ENCODE data around the gene SRGN.
A peak's percentile ranks its signal among the peaks of the same experiment; 100 is the strongest.

DNA sequence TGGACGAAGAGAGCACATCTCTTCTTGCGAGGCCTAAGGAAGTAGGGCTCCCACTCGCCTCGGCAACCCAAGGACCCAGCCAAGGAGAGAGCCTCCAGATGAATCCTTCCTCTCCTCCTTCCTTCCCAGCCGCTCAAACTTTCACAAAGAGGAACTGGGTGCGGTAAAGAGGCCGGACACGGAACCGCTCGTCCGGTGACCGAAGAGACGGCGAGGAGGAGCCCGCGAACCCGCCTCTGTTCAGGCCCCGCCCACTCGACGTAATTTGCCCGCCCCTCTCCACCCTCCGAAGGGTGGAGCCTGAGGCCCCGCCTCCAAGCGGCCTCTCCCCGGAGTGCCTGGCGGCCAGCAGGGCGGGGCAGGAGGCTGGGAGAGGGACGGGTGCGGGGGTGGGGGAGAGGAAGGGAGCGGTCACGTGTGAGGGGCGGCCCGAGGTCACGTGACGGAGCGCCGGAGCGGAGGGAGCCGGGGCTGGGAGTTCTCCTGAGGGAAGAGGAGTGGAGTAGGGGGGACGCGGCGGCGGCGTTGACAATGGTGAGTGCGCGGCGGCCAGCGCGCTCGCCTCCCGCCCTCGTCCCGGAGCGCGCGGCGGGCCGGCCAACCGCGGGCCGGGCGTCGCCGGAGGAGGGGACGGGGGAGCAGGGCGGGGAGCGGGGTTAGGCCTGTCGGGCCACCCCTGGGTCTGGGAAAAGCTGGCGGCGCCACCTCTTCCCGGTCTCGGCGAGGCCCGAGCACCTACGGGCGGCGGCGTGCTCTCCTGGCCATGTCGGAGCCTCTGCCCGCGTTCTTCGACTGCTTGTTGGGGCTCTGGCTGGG lies 36.1 kb downstream of the SRGN start, which contains the start of gene VPS26A:
- peak; percentile 75 for TF ChIP-seq POLR2AphosphoS5 (IDR thresholded peaks at IDR 0.05; ENCODE audit: low read depth)
- TF ChIP-seq, protein P1, sequence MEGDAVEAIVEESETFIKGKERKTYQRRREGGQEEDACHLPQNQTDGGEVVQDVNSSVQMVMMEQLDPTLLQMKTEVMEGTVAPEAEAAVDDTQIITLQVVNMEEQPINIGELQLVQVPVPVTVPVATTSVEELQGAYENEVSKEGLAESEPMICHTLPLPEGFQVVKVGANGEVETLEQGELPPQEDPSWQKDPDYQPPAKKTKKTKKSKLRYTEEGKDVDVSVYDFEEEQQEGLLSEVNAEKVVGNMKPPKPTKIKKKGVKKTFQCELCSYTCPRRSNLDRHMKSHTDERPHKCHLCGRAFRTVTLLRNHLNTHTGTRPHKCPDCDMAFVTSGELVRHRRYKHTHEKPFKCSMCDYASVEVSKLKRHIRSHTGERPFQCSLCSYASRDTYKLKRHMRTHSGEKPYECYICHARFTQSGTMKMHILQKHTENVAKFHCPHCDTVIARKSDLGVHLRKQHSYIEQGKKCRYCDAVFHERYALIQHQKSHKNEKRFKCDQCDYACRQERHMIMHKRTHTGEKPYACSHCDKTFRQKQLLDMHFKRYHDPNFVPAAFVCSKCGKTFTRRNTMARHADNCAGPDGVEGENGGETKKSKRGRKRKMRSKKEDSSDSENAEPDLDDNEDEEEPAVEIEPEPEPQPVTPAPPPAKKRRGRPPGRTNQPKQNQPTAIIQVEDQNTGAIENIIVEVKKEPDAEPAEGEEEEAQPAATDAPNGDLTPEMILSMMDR (IDR thresholded peaks at IDR 0.05; ENCODE audit: insufficient read depth, low read length), result no peak

Measured in HL-60 (cell line).